RWPE1 (cell line): Measurements from ENCODE around the gene VGLL2.

ENCODE experiments used
- CTCF ChIA-PET: fragments of 350-600 bp; sonication (Branson Sonifier 250); formaldehyde crosslinking; extraction: SDS; loops from one replicate; lab custom pipeline; 2021; lab: Yijun Ruan, JAX
- POLR2A ChIA-PET: fragments of 400-600 bp; formaldehyde crosslinking; extraction: SDS; loops from one replicate; lab custom pipeline; 2020; ENCODE audit warnings: antibody characterized with exemption; ENCODE audit not compliant: low non-redundant PET; lab: Yijun Ruan, JAX
- DNase-seq: peaks from one replicate; pipeline ENCODE4 v3.0.0; 2012; ENCODE audit warnings: low spot score
- H3K27ac ChIP-seq: fragments of 450-650 bp; 2 replicates; pipeline ENCODE4 v1.5.1; 2017
- TF ChIP-seq, protein P1 (sequence below): fragments of 450-650 bp; conservative IDR thresholded peaks from 2 replicates; pipeline ENCODE4 v1.5.1; 2017; ENCODE audit warnings: low read depth, mild to moderate bottlenecking

The VGLL2 gene

DNA sequence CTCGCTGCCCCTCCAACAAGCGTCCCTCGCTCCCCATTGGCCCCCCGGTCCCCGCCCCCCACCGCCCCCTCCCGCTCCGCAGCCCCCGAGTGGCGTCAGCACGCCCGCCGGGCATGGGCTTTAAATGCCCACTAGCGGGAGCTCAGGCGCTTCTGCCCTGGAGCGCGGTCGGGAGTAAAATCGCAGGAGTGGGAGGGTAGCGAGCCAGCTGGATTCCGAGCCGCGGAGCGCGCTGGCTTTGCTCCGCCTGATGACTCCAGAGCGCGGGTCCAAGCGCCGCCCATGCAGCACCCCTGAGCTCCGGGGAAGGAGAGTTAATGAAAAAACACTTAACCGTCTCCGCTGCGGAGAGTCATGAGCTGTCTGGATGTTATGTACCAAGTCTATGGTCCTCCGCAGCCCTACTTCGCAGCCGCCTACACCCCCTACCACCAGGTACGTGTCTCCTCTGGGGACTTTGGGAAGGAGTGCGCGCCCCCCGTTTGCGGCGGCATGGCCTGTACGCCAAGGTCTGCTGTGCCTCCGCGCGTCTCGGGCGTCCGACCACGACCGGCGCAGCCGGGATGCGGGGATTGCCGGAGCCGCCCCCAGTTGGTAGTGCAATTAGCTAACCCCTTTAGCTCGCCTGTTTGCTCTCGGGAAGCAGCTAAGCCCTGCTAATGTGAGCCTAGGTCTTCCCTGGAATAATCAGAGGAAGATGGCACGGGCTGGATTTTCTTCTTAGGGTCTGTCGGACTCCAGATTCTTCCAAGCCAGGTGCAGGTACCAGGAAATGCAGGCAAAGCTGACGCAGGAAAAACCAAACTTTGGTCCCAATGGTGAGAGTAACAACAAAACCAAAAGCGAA lies at the start of gene VGLL2:
VGLL2 (plus strand) TSS at position 149 of the 847 bp plus-strand sequence; CDS start at position 355, 206 bp downstream.
- ChIA-PET CTCF (interaction anchor here (0.7 kb wide), 2 partner anchors 13 to 465 kb away, joined by 3 to 4 read pairs; no protein-coding TSS in a partner anchor), POLR2A (no interaction called here)
- TF ChIP-seq, protein P1, sequence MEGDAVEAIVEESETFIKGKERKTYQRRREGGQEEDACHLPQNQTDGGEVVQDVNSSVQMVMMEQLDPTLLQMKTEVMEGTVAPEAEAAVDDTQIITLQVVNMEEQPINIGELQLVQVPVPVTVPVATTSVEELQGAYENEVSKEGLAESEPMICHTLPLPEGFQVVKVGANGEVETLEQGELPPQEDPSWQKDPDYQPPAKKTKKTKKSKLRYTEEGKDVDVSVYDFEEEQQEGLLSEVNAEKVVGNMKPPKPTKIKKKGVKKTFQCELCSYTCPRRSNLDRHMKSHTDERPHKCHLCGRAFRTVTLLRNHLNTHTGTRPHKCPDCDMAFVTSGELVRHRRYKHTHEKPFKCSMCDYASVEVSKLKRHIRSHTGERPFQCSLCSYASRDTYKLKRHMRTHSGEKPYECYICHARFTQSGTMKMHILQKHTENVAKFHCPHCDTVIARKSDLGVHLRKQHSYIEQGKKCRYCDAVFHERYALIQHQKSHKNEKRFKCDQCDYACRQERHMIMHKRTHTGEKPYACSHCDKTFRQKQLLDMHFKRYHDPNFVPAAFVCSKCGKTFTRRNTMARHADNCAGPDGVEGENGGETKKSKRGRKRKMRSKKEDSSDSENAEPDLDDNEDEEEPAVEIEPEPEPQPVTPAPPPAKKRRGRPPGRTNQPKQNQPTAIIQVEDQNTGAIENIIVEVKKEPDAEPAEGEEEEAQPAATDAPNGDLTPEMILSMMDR = no peak
- H3K27ac ChIP-seq = no peak within 1 kb of the TSS
- no peak for DNase-seq

GRCh38 chr6:117222861-117223260 lies 42.5 kb upstream of the VGLL2 start:
- POLR2A ChIA-PET = no interaction called here
- CTCF ChIA-PET = no interaction called here
- TF ChIP-seq, protein P1 = no peak

DNA sequence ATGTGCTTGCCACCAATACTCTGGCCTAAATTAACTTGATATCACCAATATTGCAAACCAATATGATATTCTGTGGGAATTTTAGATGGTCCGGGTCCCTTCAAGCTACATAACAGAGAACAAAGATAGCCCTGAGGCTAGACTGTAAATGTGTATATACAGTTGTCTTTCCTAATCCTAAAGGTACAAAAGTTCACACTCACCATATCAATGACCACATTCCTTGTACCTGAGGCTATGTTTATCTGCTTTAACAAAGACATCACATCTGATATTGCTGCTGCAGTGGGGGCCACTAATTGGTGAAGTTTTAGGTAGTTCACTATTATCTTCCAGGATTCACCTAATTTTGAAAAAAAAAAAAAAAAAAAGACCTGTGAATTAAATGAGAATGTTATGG lies 38.6 kb upstream of the VGLL2 start:
- no peak overlapping the region for H3K27ac ChIP-seq
- POLR2A ChIA-PET = no interaction called here
- CTCF ChIA-PET = interaction anchor here (0.6 to 1.5 kb wide), 3 partner anchors 20 to 368 kb away, joined by 3 to 6 read pairs (median 4); no protein-coding TSS in a partner anchor
- TF ChIP-seq, protein P1 = no peak
- DNase-seq = no peak

More at GRCh38 chr6:117222861-117223260, 42.5 kb upstream of the VGLL2 start:
- no peak overlapping the region for H3K27ac ChIP-seq
- DNase-seq = no peak

GRCh38 chr6:117227245-117227962 lies 38.0 kb upstream of the VGLL2 start:
- no peak for DNase-seq
- ChIA-PET CTCF (interaction anchor here (0.6 kb wide), 1 partner anchor 369 kb away, joined by 6 read pairs; no protein-coding TSS in a partner anchor), POLR2A (no interaction called here)
- TF ChIP-seq, protein P1 = no peak
- no peak overlapping the region for H3K27ac ChIP-seq

- POLR2A ChIA-PET = no interaction called here
- CTCF ChIA-PET = no interaction called here
- TF ChIP-seq, protein P1 = no peak
- no peak for DNase-seq
- no peak overlapping the region for H3K27ac ChIP-seq
These were observed 37.2 kb upstream of the VGLL2 start for GRCh38 chr6:117228202-117228601.

GRCh38 chr6:117229870-117230269 lies 35.5 kb upstream of the VGLL2 start:
- DNase-seq = no peak
- POLR2A ChIA-PET = no interaction called here
- TF ChIP-seq, protein P1 = no peak
- H3K27ac ChIP-seq = no peak overlapping the region
- CTCF ChIA-PET = no interaction called here
